ENCODE data around the gene NR2F1-AS1. TPM values are rescaled to one million over a fixed set of nuclear protein-coding genes. Genes with fewer than 3 reads are reported as not detected.

Gene NR2F1-AS1
- polyA plus RNA-seq, 3 donors: not detected

DNA sequence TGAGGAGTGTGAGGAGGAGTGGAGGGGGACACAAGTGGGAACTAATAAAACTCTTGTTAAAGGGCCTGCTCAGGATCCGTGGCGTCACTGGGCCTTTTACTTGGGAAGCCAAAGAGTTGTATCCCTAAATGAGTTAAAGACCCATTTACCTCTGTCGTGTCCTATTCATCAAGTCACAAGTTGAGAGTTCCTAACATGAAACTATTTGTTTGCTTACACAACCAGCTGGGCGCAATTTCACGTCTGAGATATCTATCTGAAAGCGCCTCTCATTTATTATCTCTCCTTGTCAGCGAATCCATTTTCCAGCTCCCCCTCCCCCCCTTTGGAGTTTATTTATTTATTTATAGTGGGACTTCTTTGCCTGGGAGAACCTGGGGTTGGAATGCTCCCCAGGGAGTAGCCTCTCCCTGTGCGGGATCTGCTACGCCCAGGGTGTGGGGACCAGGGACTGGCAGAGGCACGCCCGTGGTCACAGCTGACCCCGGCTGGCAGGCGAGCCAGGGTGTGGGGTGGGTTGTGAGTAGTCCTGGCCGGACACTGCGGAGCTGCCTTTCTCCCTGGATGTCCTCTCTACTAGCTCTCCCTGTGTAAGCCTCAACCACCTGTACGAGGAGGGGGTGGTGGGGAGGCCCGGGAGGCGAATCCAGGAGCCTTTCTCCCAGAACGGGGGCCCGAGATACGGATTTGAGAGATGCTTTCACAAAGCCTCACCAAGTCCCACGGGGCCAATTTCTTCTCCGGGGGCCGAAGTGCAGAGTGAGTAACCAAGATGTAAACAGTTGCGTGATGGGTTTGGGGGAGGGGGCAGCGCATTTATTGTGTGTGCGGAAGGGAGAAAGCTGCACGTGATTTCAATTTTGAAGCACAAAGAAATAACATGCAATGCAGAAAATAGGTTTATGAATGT, 17.3 kb upstream of the NR2F1-AS1 start:
- H3K4me1 ChIP-seq (ENCODE audit: control insufficient read depth in 1 of 2, insufficient read depth in 2 of 2, low read length in 2 of 2): peaks cover 13 to 16% of the 10 kb centered on the region in 2 donors
- Mint-ChIP-seq H3K4me3 (no peak overlapping the region), H3K36me3 (peaks cover 5 to 17% of the 10 kb centered on the region in 2 donors), H3K4me1 (peaks cover 30% of the 10 kb centered on the region), H3K27me3 (ENCODE audit: low read depth in 3 of 3) (peaks cover 0 to 38% (median 7%) of the 10 kb centered on the region in 3 donors), H3K27ac (no peak overlapping the region), H3K9me3 (peaks cover 2 to 47% (median 43%) of the 10 kb centered on the region in 7 donors)
- WGBS (ENCODE audit: insufficient coverage): 11% methylated on average over 10 of the region's 28 CpGs
- H3K27ac ChIP-seq (ENCODE audit: low read depth in 1 of 2, low read length in 2 of 2): no peak overlapping the region
- no peak overlapping the region for H3K4me2 ChIP-seq (replicated peaks; ENCODE audit: extremely low read depth, low read length, poor library complexity, severe bottlenecking)
- no peak overlapping the region for H3K4me3 ChIP-seq (replicated peaks in 1 of 3; ENCODE audit: low read depth in 2 of 3, low read length in 3 of 3)
- H3K9me3 ChIP-seq (replicated peaks in 1 of 2; ENCODE audit: control insufficient read depth in 1 of 2, insufficient read depth in 1 of 2, low read length in 2 of 2): peaks cover 33 to 95% of the 10 kb centered on the region in 2 donors
- DNase-seq: no peak
- TF ChIP-seq, protein P1, sequence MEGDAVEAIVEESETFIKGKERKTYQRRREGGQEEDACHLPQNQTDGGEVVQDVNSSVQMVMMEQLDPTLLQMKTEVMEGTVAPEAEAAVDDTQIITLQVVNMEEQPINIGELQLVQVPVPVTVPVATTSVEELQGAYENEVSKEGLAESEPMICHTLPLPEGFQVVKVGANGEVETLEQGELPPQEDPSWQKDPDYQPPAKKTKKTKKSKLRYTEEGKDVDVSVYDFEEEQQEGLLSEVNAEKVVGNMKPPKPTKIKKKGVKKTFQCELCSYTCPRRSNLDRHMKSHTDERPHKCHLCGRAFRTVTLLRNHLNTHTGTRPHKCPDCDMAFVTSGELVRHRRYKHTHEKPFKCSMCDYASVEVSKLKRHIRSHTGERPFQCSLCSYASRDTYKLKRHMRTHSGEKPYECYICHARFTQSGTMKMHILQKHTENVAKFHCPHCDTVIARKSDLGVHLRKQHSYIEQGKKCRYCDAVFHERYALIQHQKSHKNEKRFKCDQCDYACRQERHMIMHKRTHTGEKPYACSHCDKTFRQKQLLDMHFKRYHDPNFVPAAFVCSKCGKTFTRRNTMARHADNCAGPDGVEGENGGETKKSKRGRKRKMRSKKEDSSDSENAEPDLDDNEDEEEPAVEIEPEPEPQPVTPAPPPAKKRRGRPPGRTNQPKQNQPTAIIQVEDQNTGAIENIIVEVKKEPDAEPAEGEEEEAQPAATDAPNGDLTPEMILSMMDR (IDR thresholded peaks at IDR 0.05): no peak
- no peaks in the 10 kb centered on the region for H3K79me2 ChIP-seq (ENCODE audit: insufficient read depth, low read length)
- no peaks in the 10 kb centered on the region for H3K36me3 ChIP-seq (replicated peaks in 1 of 2; ENCODE audit: control insufficient read depth in 1 of 2, insufficient read depth in 2 of 2, low read length in 2 of 2)
- intact Hi-C loops (cut with micrococcal nuclease): no loop called here
- H4K20me1 ChIP-seq (ENCODE audit: insufficient read depth, low read length): no peaks in the 10 kb centered on the region
- peaks cover 93 to 100% of the 10 kb centered on the region in 2 donors for H3K27me3 ChIP-seq (ENCODE audit: control insufficient read depth in 2 of 2, insufficient read depth in 2 of 2, low read length in 2 of 2)
- H3K9ac ChIP-seq (ENCODE audit: insufficient read depth, low read length, poor library complexity, severe bottlenecking): no peak overlapping the region
- H2AFZ ChIP-seq (ENCODE audit: insufficient read depth, low read depth, low read length, poor library complexity, severe bottlenecking): no peak overlapping the region

DNA sequence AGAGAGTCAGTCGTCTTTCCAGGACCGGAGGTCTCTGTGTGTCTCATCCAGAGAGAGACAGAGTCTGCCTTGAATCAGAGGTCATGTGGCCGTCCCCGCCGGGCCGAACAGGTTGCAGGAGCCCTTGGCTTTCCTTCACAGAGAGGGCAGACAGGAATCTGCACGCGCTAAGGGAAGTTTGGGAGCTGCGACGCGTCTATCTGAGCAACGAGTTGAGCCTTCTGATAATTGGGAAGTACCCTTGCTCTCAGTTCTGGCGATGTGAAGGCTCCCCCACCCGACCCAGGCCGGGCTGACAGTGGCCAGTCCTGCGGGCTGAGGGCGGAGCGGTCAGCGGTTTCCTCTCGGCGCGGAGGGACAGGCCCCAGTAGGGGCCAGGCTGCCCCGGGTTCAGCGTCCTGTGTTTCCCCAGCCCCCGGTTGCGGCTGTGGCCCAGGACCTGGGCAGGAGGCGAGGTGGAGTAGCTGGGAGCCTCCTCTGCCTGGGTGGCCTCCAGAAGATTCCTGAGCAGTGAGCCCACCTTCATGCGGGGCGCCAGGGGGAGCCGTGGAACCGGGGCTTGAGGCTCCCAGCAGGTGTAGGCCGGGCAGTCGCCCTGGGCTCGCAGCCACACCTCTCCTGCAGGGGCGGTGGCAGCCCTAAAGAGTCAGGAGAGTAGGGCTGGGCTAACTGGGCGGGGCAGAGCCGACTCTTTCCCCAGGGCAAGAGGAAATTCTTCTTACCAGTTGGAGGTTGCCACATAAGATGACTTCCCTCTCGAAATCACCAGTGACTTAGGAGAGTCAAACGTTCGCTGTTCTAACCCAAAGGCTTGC, 15.9 kb upstream of the NR2F1-AS1 start:
- intact Hi-C loops (cut with micrococcal nuclease): no loop called here
- H3K36me3 Mint-ChIP-seq: peaks cover 5 to 19% of the 10 kb centered on the region in 2 donors
- Histone ChIP-seq H3K4me3 (replicated peaks in 1 of 3; ENCODE audit: low read depth in 2 of 3, low read length in 3 of 3) (peak overlapping the region in 1 of 3 experiments; percentile 50), H3K4me1 (ENCODE audit: control insufficient read depth in 1 of 2, insufficient read depth in 2 of 2, low read length in 2 of 2) (peaks cover 13 to 16% of the 10 kb centered on the region in 2 donors), H3K4me2 (replicated peaks; ENCODE audit: extremely low read depth, low read length, poor library complexity, severe bottlenecking) (peak overlapping the region; percentile 57), H3K36me3 (replicated peaks in 1 of 2; ENCODE audit: control insufficient read depth in 1 of 2, insufficient read depth in 2 of 2, low read length in 2 of 2) (no peaks in the 10 kb centered on the region), H3K9ac (ENCODE audit: insufficient read depth, low read length, poor library complexity, severe bottlenecking) (no peak overlapping the region), H4K20me1 (ENCODE audit: insufficient read depth, low read length) (no peaks in the 10 kb centered on the region), H3K9me3 (replicated peaks in 1 of 2; ENCODE audit: control insufficient read depth in 1 of 2, insufficient read depth in 1 of 2, low read length in 2 of 2) (peaks cover 30 to 87% of the 10 kb centered on the region in 2 donors), H3K79me2 (ENCODE audit: insufficient read depth, low read length) (no peaks in the 10 kb centered on the region), H2AFZ (ENCODE audit: insufficient read depth, low read depth, low read length, poor library complexity, severe bottlenecking) (peak overlapping the region; percentile 6), H3K27ac (ENCODE audit: low read depth in 1 of 2, low read length in 2 of 2) (no peak overlapping the region), H3K27me3 (ENCODE audit: control insufficient read depth in 2 of 2, insufficient read depth in 2 of 2, low read length in 2 of 2) (peaks cover 92 to 100% of the 10 kb centered on the region in 2 donors)
- peak overlapping the region in 1 of 2 donors; percentile 79 for H3K4me3 Mint-ChIP-seq
- WGBS (ENCODE audit: insufficient coverage): 3% methylated on average over 37 of the region's 40 CpGs
- peaks cover 0 to 52% (median 2%) of the 10 kb centered on the region in 3 donors for H3K27me3 Mint-ChIP-seq (ENCODE audit: low read depth in 3 of 3)
- peaks cover 30% of the 10 kb centered on the region for H3K4me1 Mint-ChIP-seq
- TF ChIP-seq, protein P1 (IDR thresholded peaks at IDR 0.05): no peak
- H3K27ac Mint-ChIP-seq: no peak overlapping the region
- H3K9me3 Mint-ChIP-seq: peaks cover 2 to 48% (median 35%) of the 10 kb centered on the region in 7 donors
- peak; percentile 33 to 50 (median 41) for DNase-seq
